ELR (cell line): ENCODE results near the gene RGS17.
A peak's percentile ranks its signal among the peaks of the same experiment; 100 is the strongest.
"Not testable (repeated sequence)": the region's sequence is repeated elsewhere in the genome, so short reads cannot be mapped to it uniquely, and the experiment has no call there.

ENCODE experiments used
- DNase-seq: peaks from one replicate; pipeline ENCODE4 v3.0.0-alpha.2; 2015; ENCODE audit warnings: low read depth

The RGS17 gene, protein sequence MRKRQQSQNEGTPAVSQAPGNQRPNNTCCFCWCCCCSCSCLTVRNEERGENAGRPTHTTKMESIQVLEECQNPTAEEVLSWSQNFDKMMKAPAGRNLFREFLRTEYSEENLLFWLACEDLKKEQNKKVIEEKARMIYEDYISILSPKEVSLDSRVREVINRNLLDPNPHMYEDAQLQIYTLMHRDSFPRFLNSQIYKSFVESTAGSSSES

GRCh38 chr6:153131037-153131981 lies at the start of gene RGS17:
TSS of gene RGS17 (minus strand) at chr6:153131282. CDS start at chr6:153044018, 87,264 bp downstream.
- DNase-seq, result peak; percentile 82

DNA sequence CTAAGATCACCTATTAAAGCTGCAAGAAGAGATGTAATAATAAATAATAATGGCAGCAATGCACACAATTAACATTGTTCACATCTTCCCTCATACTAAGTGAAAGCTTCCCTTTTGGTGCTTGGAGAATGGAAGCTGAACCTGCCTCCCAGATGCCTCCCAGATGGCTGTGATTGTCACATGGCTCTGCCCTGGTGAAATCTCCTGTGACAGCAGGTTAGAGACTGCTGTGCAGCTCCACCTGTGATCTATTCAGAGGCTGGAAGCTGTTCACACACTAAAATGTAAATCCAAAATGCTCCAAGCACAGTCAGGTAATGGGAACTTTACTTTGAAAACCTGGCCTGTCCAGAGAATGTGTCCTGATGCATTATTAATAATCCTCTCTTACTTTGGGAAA lies 41.7 kb upstream of the RGS17 start:
- DNase-seq, result no peak

DNA sequence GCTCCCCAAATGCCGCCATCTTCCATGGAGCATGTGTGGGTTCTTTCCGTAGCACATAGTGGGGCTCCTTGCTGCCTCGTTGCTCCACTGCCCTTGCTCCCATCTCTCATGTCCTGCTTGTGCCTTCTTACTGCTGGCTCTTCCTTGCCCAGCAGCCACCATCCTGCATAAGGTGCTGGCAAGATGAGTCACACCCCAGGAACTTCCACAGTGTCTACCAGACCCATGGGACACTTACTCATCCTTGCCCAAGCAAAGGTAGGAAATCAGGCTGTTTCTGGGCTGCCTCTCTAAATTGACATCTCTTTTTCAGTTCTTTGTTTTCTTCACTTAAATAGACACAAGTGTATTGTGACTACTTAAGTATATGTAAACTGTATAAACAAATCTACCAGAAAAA lies 39.4 kb upstream of the RGS17 start:
- DNase-seq, result peak; percentile 85

DNA sequence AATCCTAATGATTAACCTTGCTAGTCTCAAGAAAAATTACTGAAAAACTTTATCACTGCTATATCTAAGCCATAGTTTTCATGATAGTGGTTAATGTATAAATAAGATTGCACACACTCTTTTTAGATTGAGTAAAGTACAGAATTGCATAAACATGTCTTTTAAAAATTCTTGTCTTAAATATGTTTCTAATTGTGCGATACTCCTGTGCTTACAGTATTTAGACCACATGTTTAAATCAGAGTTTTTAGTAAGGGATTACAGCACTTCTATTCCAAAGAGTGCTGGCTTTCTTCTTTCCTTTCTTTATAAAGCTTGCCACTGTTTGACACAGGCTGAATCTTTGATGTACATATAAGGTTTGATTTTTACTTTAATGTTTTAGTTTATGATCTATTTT lies 36.8 kb upstream of the RGS17 start:
- peak; percentile 4 for DNase-seq

GRCh38 chr6:153167061-153167891 lies 36.2 kb upstream of the RGS17 start:
- DNase-seq, result peak; percentile 91

GRCh38 chr6:153162646-153163045 lies 31.6 kb upstream of the RGS17 start:
- no peak for DNase-seq

GRCh38 chr6:153162172-153162571 lies 31.1 kb upstream of the RGS17 start:
- DNase-seq, result no peak

DNA sequence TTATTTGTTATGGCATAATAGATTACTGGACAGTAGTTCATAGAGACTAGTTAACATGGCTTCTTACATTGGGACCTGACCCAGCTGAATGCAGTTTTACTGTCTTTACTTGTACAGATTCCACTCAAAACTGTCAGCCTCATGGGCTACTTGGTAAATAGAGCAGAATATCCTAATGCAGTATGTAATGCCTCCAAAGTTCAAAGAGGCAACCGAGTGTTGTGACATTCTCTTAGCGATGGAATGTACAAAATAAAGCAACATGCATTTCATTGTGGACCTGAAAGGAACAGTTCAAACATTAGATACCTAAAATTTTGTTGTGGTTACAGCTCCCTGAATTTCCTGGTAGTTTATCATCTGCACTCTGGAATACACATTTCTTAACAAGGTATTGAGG lies 29.1 kb upstream of the RGS17 start:
- no peak for DNase-seq

DNA sequence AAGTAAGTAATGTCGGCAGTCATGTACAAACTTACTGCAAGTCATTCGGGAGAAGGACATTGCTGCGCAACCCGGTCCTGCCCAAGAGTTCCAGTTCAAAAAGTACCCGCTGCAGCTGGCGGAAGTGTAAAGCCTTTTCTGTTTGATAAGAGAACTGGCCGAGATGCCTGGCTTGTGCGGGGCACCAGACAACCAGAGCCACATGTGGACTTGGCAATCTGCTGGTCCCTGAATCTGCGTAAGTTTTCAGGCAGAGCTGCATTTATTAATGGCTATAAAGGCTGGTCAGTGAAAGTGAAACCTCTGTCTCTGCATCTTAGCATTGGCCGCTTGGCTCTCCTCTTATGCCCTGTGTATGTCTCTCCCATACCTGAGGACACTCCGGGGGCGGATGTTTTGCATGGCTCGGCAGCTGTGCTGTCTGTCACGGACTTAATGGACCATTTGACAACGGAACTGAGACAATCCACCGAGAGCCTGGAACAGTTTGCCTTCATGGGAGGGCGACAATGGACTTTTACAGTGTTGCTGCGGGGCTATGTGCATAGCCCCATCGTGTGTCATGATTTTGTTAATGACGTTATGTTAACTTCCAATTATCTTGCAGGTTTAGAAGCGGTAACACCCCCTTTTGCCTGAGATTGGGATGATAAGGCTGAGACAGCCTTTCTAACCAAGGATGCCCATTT lies 19.8 kb upstream of the RGS17 start:
- DNase-seq, result no peak

- DNase-seq, result no peak
These were observed 19.3 kb upstream of the RGS17 start for GRCh38 chr6:153150371-153150751.

- no peak for DNase-seq
These were observed 18.8 kb upstream of the RGS17 start for GRCh38 chr6:153149891-153150290.

DNA sequence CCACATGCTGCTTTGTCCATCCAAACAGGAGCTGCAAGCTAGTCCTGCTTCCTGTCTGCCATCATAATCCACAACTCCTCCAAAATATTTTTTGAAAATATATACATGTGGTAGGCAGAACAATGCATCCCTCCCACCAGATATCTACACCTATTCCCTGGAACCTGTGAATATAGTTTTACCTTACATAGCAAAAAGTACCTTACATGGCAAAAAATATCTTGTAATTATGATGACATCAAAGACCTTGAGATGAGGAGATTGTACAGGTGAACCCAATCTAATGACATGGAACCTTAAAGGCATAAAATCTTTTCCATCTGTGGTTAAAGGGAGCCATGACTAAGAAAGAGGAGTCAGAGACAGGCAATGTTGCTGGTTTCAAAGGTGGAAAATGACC lies 15.3 kb upstream of the RGS17 start:
- peak; percentile 21 for DNase-seq

- DNase-seq, result no peak
These were observed 14.5 kb upstream of the RGS17 start for GRCh38 chr6:153145591-153145990.

- no peak for DNase-seq
These were observed 12.1 kb upstream of the RGS17 start for GRCh38 chr6:153143200-153143599.

- DNase-seq, result no peak
These were observed 9.2 kb upstream of the RGS17 start for GRCh38 chr6:153140299-153140698.

GRCh38 chr6:153138930-153139329 lies 7.8 kb upstream of the RGS17 start:
- no peak for DNase-seq

GRCh38 chr6:153135681-153136080 lies 4.6 kb upstream of the RGS17 start:
- DNase-seq, result no peak

DNA sequence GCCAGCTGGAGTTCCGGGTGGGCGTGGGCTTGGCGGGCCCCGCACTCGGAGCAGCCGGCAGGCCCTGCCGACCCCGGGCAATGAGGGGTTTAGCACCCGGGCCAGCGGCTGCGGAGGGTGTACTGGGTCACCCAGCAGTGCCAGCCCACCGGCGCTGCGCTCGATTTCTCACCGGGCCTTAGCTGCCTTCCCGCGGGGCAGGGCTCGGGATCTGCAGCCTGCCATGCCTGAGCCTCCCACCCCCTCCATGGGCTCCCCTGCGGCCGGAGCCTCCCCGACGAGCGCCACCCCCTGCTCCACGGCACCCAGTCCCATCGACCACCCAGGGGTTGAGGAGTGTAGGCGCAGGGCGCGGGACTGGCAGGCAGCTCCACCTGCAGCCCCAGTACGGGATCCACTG lies 2.6 kb upstream of the RGS17 start:
- DNase-seq, result not testable (repeated sequence)

GRCh38 chr6:153130515-153131036 lies 506 bp downstream of the RGS17 start:
- DNase-seq, result no peak

DNA sequence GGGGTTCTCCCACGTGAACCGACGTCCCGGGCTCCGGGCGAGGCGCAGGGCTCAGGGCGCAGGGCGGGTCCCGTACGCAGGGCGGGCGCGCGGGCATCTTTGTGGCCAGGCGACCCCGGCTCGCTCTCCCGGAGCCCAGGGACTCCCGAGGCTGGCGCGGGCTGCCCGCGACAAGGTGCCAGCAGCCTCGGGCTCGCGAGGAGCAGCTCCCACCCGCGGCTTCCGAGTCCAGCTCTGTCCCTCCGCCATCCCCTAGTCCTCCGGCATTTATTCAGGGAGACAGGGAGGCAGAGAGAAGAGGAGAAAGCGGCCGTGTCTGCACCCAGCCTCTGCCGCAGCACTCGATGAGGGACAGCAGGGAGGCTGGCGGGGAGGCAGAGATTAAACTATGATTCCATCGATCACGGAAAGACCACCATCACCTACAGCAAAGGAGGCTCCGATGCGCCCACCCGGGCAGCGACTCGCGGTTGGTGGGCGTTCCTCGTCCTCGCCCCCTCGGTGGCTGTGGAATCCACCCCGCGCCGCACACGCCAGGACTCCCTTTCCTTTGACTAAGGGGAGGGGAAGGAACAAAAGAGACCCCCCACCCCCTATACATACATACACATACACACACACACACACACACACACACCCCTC lies 1.1 kb downstream of the RGS17 start:
- peak; percentile 46 for DNase-seq

DNA sequence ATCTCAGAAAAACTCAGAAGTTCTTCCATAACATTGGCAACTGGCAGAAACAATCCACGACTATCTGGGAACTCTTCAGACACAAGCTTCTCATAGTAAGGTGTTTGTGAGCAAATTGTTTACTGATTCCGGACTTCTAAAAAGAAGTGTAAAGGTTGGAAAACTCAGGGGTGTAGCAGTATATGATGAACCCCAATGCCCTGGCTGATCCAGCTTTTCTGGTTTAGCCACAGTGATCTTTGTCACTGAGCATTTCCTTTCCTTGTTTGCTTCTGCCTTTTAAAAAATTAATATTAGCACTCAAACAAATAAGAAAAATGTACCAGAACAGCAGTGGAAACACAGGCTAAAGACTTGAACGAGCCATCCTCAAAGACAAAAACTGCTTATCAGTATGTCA lies 4.9 kb downstream of the RGS17 start:
- DNase-seq, result no peak
